Measurements from ENCODE around the gene GMIP. TPM values are rescaled to one million over a fixed set of nuclear protein-coding genes. Genes with fewer than 3 reads are reported as not detected.
A peak's percentile ranks its signal among the peaks of the same experiment; 100 is the strongest.
"Not testable (repeated sequence)": the region's sequence is repeated elsewhere in the genome, so short reads cannot be mapped to it uniquely, and the experiment has no call there.

The GMIP gene
- total RNA-seq, result 10 to 100 TPM; 18.1 to 35.5 (median 33.1) TPM
- long read RNA-seq, donor 1, partial matches to known transcripts, result 3 of 19 reads
- long read RNA-seq, donor 1, other reads (novel, unspliced or antisense), result 9 of 19 reads
- long read RNA-seq, donor 2, partial matches to known transcripts, result 1 of 5 reads
- long read RNA-seq, donor 2, other reads (novel, unspliced or antisense), result 1 of 5 reads

- no peaks in the 10 kb centered on the region for H3K4me1 ChIP-seq (ENCODE audit: low read depth)
- peak; percentile 70 for TF ChIP-seq CTCF (IDR thresholded peaks at IDR 0.05)
- intact Hi-C loops (cut with DNase I, micrococcal nuclease), result loop anchor here (5.0 kb wide), 1 partner anchor 111 kb away; no protein-coding TSS in a partner anchor
- H3K9me3 ChIP-seq, result no peaks in the 10 kb centered on the region
- peak within 1 kb of the TSS; percentile 65 for H3K4me3 ChIP-seq
- H3K36me3 ChIP-seq (ENCODE audit: low read depth), result no peaks in the 10 kb centered on the region
- DNase-seq (peak; percentile 94), ATAC-seq (peak; percentile 96)
These were observed at the start of gene GMIP for GRCh38 chr19:19643158-19644053. GMIP (minus strand) TSS chr19:19643657; CDS start chr19:19643529, 128 bp downstream.

GRCh38 chr19:19691683-19692082, 48.2 kb upstream of the GMIP start:
- Histone ChIP-seq H3K36me3 (ENCODE audit: low read depth) (no peaks in the 10 kb centered on the region), H3K9me3 (peaks cover 7% of the 10 kb centered on the region), H3K4me1 (ENCODE audit: low read depth) (no peaks in the 10 kb centered on the region), H3K4me3 (no peak overlapping the region)
- intact Hi-C loops (cut with DNase I, micrococcal nuclease), result no loop called here
- ATAC-seq, result no peak
- no peak for TF ChIP-seq CTCF (IDR thresholded peaks at IDR 0.05)
- no peak for DNase-seq

GRCh38 chr19:19689023-19689422, 45.6 kb upstream of the GMIP start:
- H3K9me3 ChIP-seq, result peaks cover 24% of the 10 kb centered on the region
- ATAC-seq; H3K4me1 ChIP-seq (ENCODE audit: low read depth); H3K4me3 ChIP-seq; intact Hi-C loops (cut with DNase I, micrococcal nuclease); DNase-seq; H3K36me3 ChIP-seq (ENCODE audit: low read depth): not testable (repeated sequence)

- no peak for TF ChIP-seq CTCF (IDR thresholded peaks at IDR 0.05)
- no peak for DNase-seq
- intact Hi-C loops (cut with DNase I, micrococcal nuclease), result no loop called here
- H3K36me3 ChIP-seq (ENCODE audit: low read depth), result no peaks in the 10 kb centered on the region
- peaks cover 43% of the 10 kb centered on the region for H3K9me3 ChIP-seq
- no peak for ATAC-seq
- H3K4me3 ChIP-seq, result no peak overlapping the region
- no peaks in the 10 kb centered on the region for H3K4me1 ChIP-seq (ENCODE audit: low read depth)
These were observed 43.6 kb upstream of the GMIP start for GRCh38 chr19:19687090-19687489.

GRCh38 chr19:19686580-19686979, 43.1 kb upstream of the GMIP start:
- no peak for TF ChIP-seq CTCF (IDR thresholded peaks at IDR 0.05)
- Histone ChIP-seq H3K36me3 (ENCODE audit: low read depth) (no peaks in the 10 kb centered on the region), H3K4me1 (ENCODE audit: low read depth) (no peaks in the 10 kb centered on the region), H3K4me3 (no peak overlapping the region), H3K9me3 (peaks cover 48% of the 10 kb centered on the region)
- ATAC-seq (no peak), DNase-seq (no peak)
- intact Hi-C loops (cut with DNase I, micrococcal nuclease), result no loop called here

- H3K36me3 ChIP-seq (ENCODE audit: low read depth); DNase-seq; ATAC-seq; intact Hi-C loops (cut with DNase I, micrococcal nuclease); H3K4me1 ChIP-seq (ENCODE audit: low read depth); H3K4me3 ChIP-seq: not testable (repeated sequence)
- peaks cover 52% of the 10 kb centered on the region for H3K9me3 ChIP-seq
These were observed 42.7 kb upstream of the GMIP start for GRCh38 chr19:19686119-19686518.

All from mucosa of descending colon (tissue), 3 donors.